ENCODE results near the gene PANK2. TPM values are rescaled to one million over a fixed set of nuclear protein-coding genes. Genes with fewer than 3 reads are reported as not detected.

Gene PANK2
- total and polyA plus RNA-seq, 4 donors, result 21.4 to 53.2 (median 45.5) TPM

- Histone ChIP-seq H3K27ac (ENCODE audit: low read depth in 1 of 2, low read length in 2 of 2) (no peak overlapping the region), H3K4me1 (ENCODE audit: control insufficient read depth in 1 of 2, insufficient read depth in 2 of 2, low read length in 2 of 2) (no peaks in the 10 kb centered on the region), H3K27me3 (ENCODE audit: control insufficient read depth in 1 of 2, insufficient read depth in 2 of 2, low read length in 1 of 2) (no peaks in the 10 kb centered on the region), H3K9me3 (ENCODE audit: control insufficient read depth, low read length) (no peaks in the 10 kb centered on the region), H3K36me3 (ENCODE audit: control insufficient read depth in 1 of 2, insufficient read depth in 2 of 2, low read length in 1 of 2) (peaks cover 5 to 19% of the 10 kb centered on the region in 2 donors), H3K4me3 (ENCODE audit: low read length in 2 of 2) (no peak overlapping the region)
- ATAC-seq (ENCODE audit: low FRiP score) (no peak), DNase-seq (no peak)
- intact Hi-C loops (cut with DNase I), result no loop called here
- WGBS, 2 donors, result 83 to 88% methylated on average over 14 of the region's 14 CpGs
Observed at GRCh38 chr20:3865152-3865886, 23.9 kb upstream of the PANK2 start.

DNA sequence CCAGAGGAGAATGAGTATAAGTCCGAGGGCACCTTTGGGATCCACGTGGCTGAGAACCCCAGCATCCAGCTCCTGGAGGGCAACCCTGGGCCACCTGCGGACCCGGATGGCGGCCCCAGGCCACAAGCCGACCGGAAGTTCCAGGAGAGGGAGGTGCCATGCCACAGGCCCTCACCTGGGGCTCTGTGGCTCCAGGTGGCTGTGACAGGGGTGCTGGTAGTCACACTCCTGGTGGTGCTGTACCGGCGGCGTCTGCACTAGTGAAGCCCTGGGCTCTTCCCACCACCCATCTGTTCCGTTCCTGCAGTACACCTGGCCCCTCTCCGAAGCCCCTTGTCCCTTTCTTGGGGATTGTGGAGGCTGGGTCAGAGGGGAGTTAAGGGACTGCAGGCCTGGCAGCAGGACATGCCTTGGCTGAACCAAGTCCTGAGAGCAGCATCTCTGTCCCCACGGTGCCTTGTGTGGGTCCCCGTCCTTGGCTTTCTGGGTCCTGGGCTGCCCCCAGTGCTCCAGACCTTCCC lies 23.2 kb upstream of the PANK2 start:
- H3K4me1 ChIP-seq (ENCODE audit: control insufficient read depth in 1 of 2, insufficient read depth in 2 of 2, low read length in 2 of 2), result no peaks in the 10 kb centered on the region
- no peak overlapping the region for H3K27ac ChIP-seq (ENCODE audit: low read depth in 1 of 2, low read length in 2 of 2)
- intact Hi-C loops (cut with DNase I), result no loop called here
- no peak overlapping the region for H3K4me3 ChIP-seq (ENCODE audit: low read length in 2 of 2)
- DNase-seq (no peak), ATAC-seq (ENCODE audit: low FRiP score) (no peak)
- WGBS, 2 donors, result 90 to 91% methylated on average over 14 of the region's 14 CpGs
- peaks cover 5 to 19% of the 10 kb centered on the region in 2 donors for H3K36me3 ChIP-seq (ENCODE audit: control insufficient read depth in 1 of 2, insufficient read depth in 2 of 2, low read length in 1 of 2)
- no peaks in the 10 kb centered on the region for H3K9me3 ChIP-seq (ENCODE audit: control insufficient read depth, low read length)
- no peaks in the 10 kb centered on the region for H3K27me3 ChIP-seq (ENCODE audit: control insufficient read depth in 1 of 2, insufficient read depth in 2 of 2, low read length in 1 of 2)

DNA sequence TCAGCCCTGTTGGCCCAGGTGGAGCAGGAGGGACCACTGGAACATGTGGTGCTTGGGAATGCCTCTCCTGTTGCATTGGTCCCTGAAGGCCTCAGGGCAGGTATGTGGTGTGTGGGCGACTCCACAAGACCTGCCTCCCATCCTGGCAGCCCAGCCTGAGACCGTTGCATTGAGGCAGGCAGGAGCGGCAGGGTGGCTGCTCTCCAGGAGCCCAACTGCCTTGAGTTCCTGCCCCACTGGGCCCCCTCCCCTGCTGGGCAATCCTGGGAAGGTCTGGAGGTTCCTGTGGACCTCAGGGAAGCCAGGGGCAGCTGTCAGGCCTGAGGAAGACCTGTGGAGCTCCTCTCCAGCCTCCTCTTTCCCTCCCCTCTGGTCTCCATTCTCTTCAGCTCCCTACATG lies 22.7 kb upstream of the PANK2 start:
- intact Hi-C loops (cut with DNase I), result no loop called here
- H3K27me3 ChIP-seq (ENCODE audit: control insufficient read depth in 1 of 2, insufficient read depth in 2 of 2, low read length in 1 of 2), result no peaks in the 10 kb centered on the region
- H3K27ac ChIP-seq (ENCODE audit: low read depth in 1 of 2, low read length in 2 of 2), result no peak overlapping the region
- ATAC-seq (ENCODE audit: low FRiP score) (no peak), DNase-seq (no peak)
- peaks cover 5 to 19% of the 10 kb centered on the region in 2 donors for H3K36me3 ChIP-seq (ENCODE audit: control insufficient read depth in 1 of 2, insufficient read depth in 2 of 2, low read length in 1 of 2)
- H3K4me1 ChIP-seq (ENCODE audit: control insufficient read depth in 1 of 2, insufficient read depth in 2 of 2, low read length in 2 of 2), result no peaks in the 10 kb centered on the region
- H3K4me3 ChIP-seq (ENCODE audit: low read length in 2 of 2), result no peak overlapping the region
- 69 to 78% methylated on average over 3 of the region's 3 CpGs for WGBS, 2 donors
- no peaks in the 10 kb centered on the region for H3K9me3 ChIP-seq (ENCODE audit: control insufficient read depth, low read length)

GRCh38 chr20:3867802-3868201 lies 21.4 kb upstream of the PANK2 start:
- Histone ChIP-seq H3K27me3 (ENCODE audit: control insufficient read depth in 1 of 2, insufficient read depth in 2 of 2, low read length in 1 of 2) (no peaks in the 10 kb centered on the region), H3K36me3 (ENCODE audit: control insufficient read depth in 1 of 2, insufficient read depth in 2 of 2, low read length in 1 of 2) (peaks cover 0 to 13% of the 10 kb centered on the region in 2 donors), H3K27ac (ENCODE audit: low read depth in 1 of 2, low read length in 2 of 2) (no peak overlapping the region), H3K4me3 (ENCODE audit: low read length in 2 of 2) (no peak overlapping the region), H3K4me1 (ENCODE audit: control insufficient read depth in 1 of 2, insufficient read depth in 2 of 2, low read length in 2 of 2) (no peaks in the 10 kb centered on the region), H3K9me3 (ENCODE audit: control insufficient read depth, low read length) (no peaks in the 10 kb centered on the region)
- 43 to 53% methylated on average over 2 of the region's 2 CpGs for WGBS, 2 donors
- intact Hi-C loops (cut with DNase I), result no loop called here
- DNase-seq (no peak), ATAC-seq (ENCODE audit: low FRiP score) (no peak)

- Histone ChIP-seq H3K36me3 (ENCODE audit: control insufficient read depth in 1 of 2, insufficient read depth in 2 of 2, low read length in 1 of 2) (peaks cover 3 to 4% of the 10 kb centered on the region in 2 donors), H3K9me3 (ENCODE audit: control insufficient read depth, low read length) (no peaks in the 10 kb centered on the region), H3K27ac (ENCODE audit: low read depth in 1 of 2, low read length in 2 of 2) (no peak overlapping the region), H3K4me1 (ENCODE audit: control insufficient read depth in 1 of 2, insufficient read depth in 2 of 2, low read length in 2 of 2) (no peaks in the 10 kb centered on the region), H3K27me3 (ENCODE audit: control insufficient read depth in 1 of 2, insufficient read depth in 2 of 2, low read length in 1 of 2) (no peaks in the 10 kb centered on the region), H3K4me3 (ENCODE audit: low read length in 2 of 2) (no peak overlapping the region)
- intact Hi-C loops (cut with DNase I), result no loop called here
- no peak for DNase-seq
- 91% methylated on average over 10 of the region's 10 CpGs for WGBS, 2 donors
- ATAC-seq (ENCODE audit: low FRiP score), result no peak
Observed at GRCh38 chr20:3869839-3870634, 19.1 kb upstream of the PANK2 start.

DNA sequence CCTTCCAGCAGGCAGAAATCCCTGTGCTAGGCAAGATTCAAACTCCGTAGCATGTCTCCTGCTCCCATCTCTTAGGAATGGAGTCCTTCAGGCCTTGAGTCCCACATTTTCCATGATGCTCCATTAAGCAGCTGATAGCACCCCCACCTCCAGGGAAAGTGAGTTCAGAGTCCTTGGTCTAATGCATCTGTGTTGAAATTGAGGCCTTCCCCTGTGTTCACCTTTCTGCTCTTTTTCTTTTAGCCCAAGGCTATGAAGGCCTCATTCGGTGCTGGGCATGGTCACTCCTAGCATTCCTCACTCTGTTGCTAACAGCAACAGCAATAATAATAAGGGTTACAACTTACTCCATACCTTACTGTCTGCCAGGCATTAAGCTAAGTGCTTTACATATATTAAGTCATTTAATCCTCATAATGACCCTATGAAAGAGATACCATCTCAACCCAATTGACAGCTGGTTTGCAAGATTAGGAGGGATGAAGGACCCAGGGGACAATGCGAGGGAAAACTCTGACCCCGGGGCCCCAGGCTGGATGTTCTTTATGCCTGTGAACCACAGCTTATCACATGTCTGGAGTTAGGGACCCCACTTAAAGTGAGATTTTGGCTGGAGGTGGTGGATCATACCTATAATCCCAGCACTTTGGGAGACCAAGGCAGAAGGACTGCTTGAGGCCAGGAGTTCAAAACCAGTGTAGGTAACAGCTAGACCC lies 17.5 kb upstream of the PANK2 start:
- intact Hi-C loops (cut with DNase I), result no loop called here
- no peaks in the 10 kb centered on the region for H3K9me3 ChIP-seq (ENCODE audit: control insufficient read depth, low read length)
- 71 to 73% methylated on average over 4 of the region's 4 CpGs for WGBS, 2 donors
- H3K27me3 ChIP-seq (ENCODE audit: control insufficient read depth in 1 of 2, insufficient read depth in 2 of 2, low read length in 1 of 2), result no peaks in the 10 kb centered on the region
- H3K27ac ChIP-seq (ENCODE audit: low read depth in 1 of 2, low read length in 2 of 2), result no peak overlapping the region
- DNase-seq (no peak), ATAC-seq (ENCODE audit: low FRiP score) (no peak)
- H3K4me1 ChIP-seq (ENCODE audit: control insufficient read depth in 1 of 2, insufficient read depth in 2 of 2, low read length in 2 of 2), result no peaks in the 10 kb centered on the region
- no peak overlapping the region for H3K4me3 ChIP-seq (ENCODE audit: low read length in 2 of 2)
- H3K36me3 ChIP-seq (ENCODE audit: control insufficient read depth in 1 of 2, insufficient read depth in 2 of 2, low read length in 1 of 2), result peaks cover 3 to 4% of the 10 kb centered on the region in 2 donors

DNA sequence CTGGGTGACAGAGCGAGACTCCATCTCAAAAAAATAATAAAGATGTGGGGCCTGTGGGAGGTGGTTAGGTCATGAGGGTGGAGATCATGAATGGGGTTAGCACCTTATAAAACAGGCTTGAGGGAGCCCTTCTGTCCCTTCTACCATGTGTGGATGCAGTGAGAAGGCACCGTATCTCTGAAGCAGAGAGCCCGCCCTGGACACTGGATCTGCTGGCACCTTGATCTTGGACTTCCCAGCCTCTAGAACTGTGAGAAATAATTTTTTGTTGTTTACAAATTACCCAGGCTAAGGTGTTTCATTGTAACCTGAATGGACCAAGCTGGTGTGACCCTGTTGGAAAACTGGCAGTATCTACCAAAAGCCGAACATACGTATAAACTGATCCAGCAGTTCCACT lies 15.7 kb upstream of the PANK2 start:
- intact Hi-C loops (cut with DNase I), result no loop called here
- Histone ChIP-seq H3K36me3 (ENCODE audit: control insufficient read depth in 1 of 2, insufficient read depth in 2 of 2, low read length in 1 of 2) (peaks cover 3 to 4% of the 10 kb centered on the region in 2 donors), H3K9me3 (ENCODE audit: control insufficient read depth, low read length) (no peaks in the 10 kb centered on the region), H3K4me1 (ENCODE audit: control insufficient read depth in 1 of 2, insufficient read depth in 2 of 2, low read length in 2 of 2) (no peaks in the 10 kb centered on the region), H3K4me3 (ENCODE audit: low read length in 2 of 2) (no peak overlapping the region), H3K27me3 (ENCODE audit: control insufficient read depth in 1 of 2, insufficient read depth in 2 of 2, low read length in 1 of 2) (no peaks in the 10 kb centered on the region), H3K27ac (ENCODE audit: low read depth in 1 of 2, low read length in 2 of 2) (no peak overlapping the region)
- ATAC-seq (ENCODE audit: low FRiP score) (no peak), DNase-seq (no peak)
- 99% methylated on average over 5 of the region's 5 CpGs for WGBS, 2 donors

- DNase-seq (peak in 1 of 2 donors; percentile 38), ATAC-seq (ENCODE audit: low FRiP score) (peak; percentile 14)
- Histone ChIP-seq H3K27me3 (ENCODE audit: control insufficient read depth in 1 of 2, insufficient read depth in 2 of 2, low read length in 1 of 2) (no peaks in the 10 kb centered on the region), H3K9me3 (ENCODE audit: control insufficient read depth, low read length) (no peaks in the 10 kb centered on the region), H3K36me3 (ENCODE audit: control insufficient read depth in 1 of 2, insufficient read depth in 2 of 2, low read length in 1 of 2) (peaks cover 3 to 4% of the 10 kb centered on the region in 2 donors), H3K4me3 (ENCODE audit: low read length in 2 of 2) (no peak overlapping the region), H3K4me1 (ENCODE audit: control insufficient read depth in 1 of 2, insufficient read depth in 2 of 2, low read length in 2 of 2) (no peaks in the 10 kb centered on the region), H3K27ac (ENCODE audit: low read depth in 1 of 2, low read length in 2 of 2) (no peak overlapping the region)
- intact Hi-C loops (cut with DNase I), result no loop called here
- WGBS, 2 donors, result 48 to 56% methylated on average over 3 of the region's 3 CpGs
Observed at GRCh38 chr20:3874194-3874844, 14.9 kb upstream of the PANK2 start.
